Middle frontal gyrus (tissue), 1 donor: ENCODE results near the gene KLRB1.
"Not testable (repeated sequence)": the region's sequence is repeated elsewhere in the genome, so short reads cannot be mapped to it uniquely, and the experiment has no call there.

Experiments used
- DNase-seq: peaks from one replicate; pipeline ENCODE4 v3.0.0-alpha.2; 2015; ENCODE audit warnings: low spot score; ENCODE audit errors: extremely low spot score

Gene KLRB1

GRCh38 chr12:9625019-9625418 lies 17.3 kb upstream of the KLRB1 start:
- no peak for DNase-seq

- no peak for DNase-seq
Measured at GRCh38 chr12:9619411-9620179, 11.9 kb upstream of the KLRB1 start.

GRCh38 chr12:9618906-9619305 lies 11.2 kb upstream of the KLRB1 start:
- DNase-seq: not testable (repeated sequence)

GRCh38 chr12:9617124-9617523 lies 9.4 kb upstream of the KLRB1 start:
- DNase-seq: no peak

- no peak for DNase-seq
Measured at GRCh38 chr12:9615420-9616136, 7.9 kb upstream of the KLRB1 start.

- DNase-seq: not testable (repeated sequence)
Measured at GRCh38 chr12:9610606-9611005, 2.9 kb upstream of the KLRB1 start.

GRCh38 chr12:9606736-9607372 lies 862 bp downstream of the KLRB1 start:
- no peak for DNase-seq

- DNase-seq: no peak
Measured at GRCh38 chr12:9606247-9606646, 1.5 kb downstream of the KLRB1 start.

GRCh38 chr12:9605483-9605882 lies 2.2 kb downstream of the KLRB1 start:
- no peak for DNase-seq

GRCh38 chr12:9604287-9604686 lies 3.4 kb downstream of the KLRB1 start:
- DNase-seq: no peak

GRCh38 chr12:9600426-9600825 lies 7.3 kb downstream of the KLRB1 start:
- not testable (repeated sequence) for DNase-seq

- DNase-seq: no peak
Measured at GRCh38 chr12:9598363-9598762, 9.4 kb downstream of the KLRB1 start.

- no peak for DNase-seq
Measured at GRCh38 chr12:9597365-9597764, 10.4 kb downstream of the KLRB1 start.

- DNase-seq: no peak
Measured at GRCh38 chr12:9590441-9590840, 17.3 kb downstream of the KLRB1 start.

- no peak for DNase-seq
Measured at GRCh38 chr12:9588749-9589148, 19.0 kb downstream of the KLRB1 start.

GRCh38 chr12:9587987-9588600 lies 19.6 kb downstream of the KLRB1 start:
- no peak for DNase-seq

GRCh38 chr12:9577729-9578128 lies 30.0 kb downstream of the KLRB1 start:
- not testable (repeated sequence) for DNase-seq

- not testable (repeated sequence) for DNase-seq
Measured at GRCh38 chr12:9567151-9567550, 40.6 kb downstream of the KLRB1 start.

- DNase-seq: not testable (repeated sequence)
Measured at GRCh38 chr12:9566113-9566512, 41.6 kb downstream of the KLRB1 start.

GRCh38 chr12:9564418-9564817 lies 43.3 kb downstream of the KLRB1 start:
- not testable (repeated sequence) for DNase-seq

GRCh38 chr12:9562841-9563453 lies 44.8 kb downstream of the KLRB1 start:
- DNase-seq: not testable (repeated sequence)
